NT2/D1 (cell line): Measurements from ENCODE around the gene OR2T35.
"Not testable (repeated sequence)": the region's sequence is repeated elsewhere in the genome, so short reads cannot be mapped to it uniquely, and the experiment has no call there.

ENCODE experiments used
- YY1 ChIP-seq: IDR thresholded peaks from 2 replicates; pipeline ENCODE4 v1.6.1; 2011; ENCODE audit not compliant: insufficient read length, insufficient read depth
- ZNF274 ChIP-seq: IDR thresholded peaks from 2 replicates; pipeline ENCODE4 v1.6.1; 2011; ENCODE audit warnings: mild to moderate bottlenecking, low read depth, low read length

DNA sequence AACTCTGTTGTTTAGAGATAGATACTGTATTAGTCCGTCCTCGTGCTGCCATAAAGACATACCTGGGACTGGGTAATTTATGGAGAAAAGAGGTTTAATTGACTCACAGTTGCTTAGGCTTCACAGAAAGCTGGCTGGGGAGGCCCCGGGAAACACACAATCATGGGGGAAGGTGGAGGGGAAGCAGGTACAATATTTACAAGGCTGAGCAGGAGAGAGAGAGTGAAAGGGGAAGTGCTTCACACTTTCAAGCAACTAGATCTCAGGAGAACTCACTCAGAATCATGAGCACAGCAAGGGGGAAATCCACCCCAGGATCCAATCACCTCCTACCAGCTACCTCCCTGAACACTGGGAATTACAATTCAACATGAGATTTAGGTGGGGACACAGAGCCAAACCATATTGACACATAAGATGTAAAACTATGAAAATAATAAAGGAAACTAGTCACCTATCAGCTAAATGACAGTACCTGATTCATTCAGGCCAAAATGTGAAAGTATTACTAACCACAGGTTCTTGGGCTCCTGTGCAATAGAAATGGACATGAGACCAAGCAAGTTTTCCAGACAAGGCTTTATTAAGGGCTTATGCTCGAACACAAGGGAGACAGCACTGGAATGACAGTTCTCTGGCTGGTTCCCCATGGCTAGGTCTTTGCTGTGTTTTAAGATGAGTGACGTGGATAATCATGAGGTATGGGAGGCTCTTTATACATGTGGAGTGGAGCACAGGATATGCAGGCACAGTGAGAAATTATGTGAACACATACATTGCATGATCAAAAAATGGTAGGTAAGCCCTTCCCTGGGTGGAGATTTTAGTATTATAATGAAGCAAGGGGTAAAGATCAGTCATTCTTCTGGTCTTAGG is 18.6 kb upstream of the OR2T35 start:
- TF ChIP-seq ZNF274, YY1: not testable (repeated sequence)
